SJSA1 (cell line): ENCODE data around the gene LRIF1. TPM values are rescaled to one million over a fixed set of nuclear protein-coding genes. Genes with fewer than 3 reads are reported as not detected.
"Not testable (repeated sequence)": the region's sequence is repeated elsewhere in the genome, so short reads cannot be mapped to it uniquely, and the experiment has no call there.

Source experiments
- DNase-seq, 2 experiments: peaks; one replicate each; pipeline ENCODE4 v3.0.0-alpha.2; 2015 to 2020; ENCODE audit warnings: low spot score in 2 of 2, low read depth in 1 of 2
- H3K27ac ChIP-seq: fragments of 250-450 bp; sonication (Bioruptor Pico); 2 replicates; pipeline ENCODE4 v1.5.1; 2020; ENCODE audit warnings: mild to moderate bottlenecking, moderate library complexity
- H3K27me3 ChIP-seq: fragments of 250-450 bp; sonication (Bioruptor Pico); replicated peaks from 2 replicates; pipeline ENCODE4 v1.5.1; 2020; ENCODE audit warnings: mild to moderate bottlenecking, moderate library complexity
- H3K36me3 ChIP-seq: fragments of 250-450 bp; sonication (Bioruptor Pico); 2 replicates; pipeline ENCODE4 v1.5.1; 2020; ENCODE audit warnings: mild to moderate bottlenecking
- H3K4me1 ChIP-seq: fragments of 250-450 bp; sonication (Bioruptor Pico); replicated peaks from 2 replicates; pipeline ENCODE4 v1.6.1; 2021; ENCODE audit warnings: mild to moderate bottlenecking
- H3K4me3 ChIP-seq: fragments of 250-450 bp; sonication (Bioruptor Pico); 2 replicates; pipeline ENCODE4 v1.5.1; 2020; ENCODE audit warnings: mild to moderate bottlenecking
- H3K9me3 ChIP-seq: fragments of 250-450 bp; sonication (Bioruptor Pico); replicated peaks from 2 replicates; pipeline ENCODE4 v1.5.1; 2020; ENCODE audit warnings: mild to moderate bottlenecking
- total RNA-seq: library from RNA; depleted of rRNA; stranded (reverse); fragments of >200 nt; shearing (Covaris generic); gene quantifications from 2 replicates; pipeline ENCODE4 v1.2.3, GENCODE V29; 2014

LRIF1 gene
- total RNA-seq, 1 experiment from 2014 or later: 35.4 TPM

DNA sequence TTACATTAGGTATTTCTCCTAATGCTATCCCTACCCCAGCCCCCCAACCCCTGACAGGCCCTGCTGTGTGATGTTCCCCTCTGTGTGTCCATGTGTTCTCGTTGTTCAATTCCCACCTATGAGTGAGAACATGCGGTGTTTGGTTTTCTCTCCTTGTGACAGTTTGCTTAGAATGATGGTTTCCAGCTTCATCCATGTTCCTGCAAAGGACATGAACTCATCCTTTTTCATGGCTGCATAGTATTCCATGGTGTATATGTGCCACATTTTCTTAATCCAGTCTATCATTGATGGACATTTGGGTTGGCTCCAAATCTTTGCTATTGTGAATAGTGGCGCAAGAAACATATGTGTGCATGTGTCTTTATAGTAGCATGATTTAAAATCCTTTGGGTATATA is 32.6 kb downstream of the LRIF1 start:
- H3K27ac ChIP-seq, DNase-seq, H3K4me1 ChIP-seq, H3K36me3 ChIP-seq, H3K27me3 ChIP-seq, H3K4me3 ChIP-seq, H3K9me3 ChIP-seq: not testable (repeated sequence)

DNA sequence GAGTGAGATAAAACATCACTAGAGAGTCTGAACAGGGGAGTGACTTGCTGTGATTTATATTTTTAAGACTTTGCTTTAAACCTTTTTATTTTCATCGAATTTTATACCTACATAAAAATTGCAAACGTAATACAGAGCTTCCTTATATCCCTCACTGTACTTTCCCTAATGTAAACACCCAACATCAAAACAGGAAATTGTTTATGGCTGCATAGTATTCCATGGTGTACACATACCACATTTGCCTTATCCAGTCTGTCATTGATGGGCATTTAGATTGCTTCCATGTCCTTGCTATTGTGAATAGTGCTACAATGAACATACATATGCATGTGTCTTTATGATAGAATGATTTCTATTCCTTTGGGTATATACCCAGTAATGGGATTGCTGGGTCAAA is 34.8 kb downstream of the LRIF1 start:
- Histone ChIP-seq H3K27ac (no peak overlapping the region), H3K9me3 (no peaks in the 10 kb centered on the region), H3K4me1 (no peaks in the 10 kb centered on the region), H3K36me3 (no peaks in the 10 kb centered on the region), H3K4me3 (no peak overlapping the region), H3K27me3 (no peaks in the 10 kb centered on the region)
- no peak for DNase-seq

DNA sequence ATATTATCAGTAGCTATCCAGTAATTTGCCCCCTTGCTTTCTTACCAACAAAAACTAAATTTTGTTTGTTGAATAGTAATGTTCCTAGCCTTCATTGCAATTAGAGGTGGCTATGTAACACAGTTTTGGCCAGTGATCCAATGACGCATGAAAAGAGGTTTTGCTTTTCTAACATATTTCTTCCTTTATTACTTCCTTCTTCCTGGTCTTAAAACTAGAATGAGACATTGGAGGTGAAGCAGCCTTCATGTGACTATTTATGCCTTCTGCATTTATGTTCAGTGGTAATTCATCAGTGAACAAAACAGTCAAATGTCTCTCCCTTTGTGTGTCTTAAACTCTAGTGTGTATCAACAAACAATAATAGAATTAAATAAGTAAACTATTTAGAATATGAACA is 35.5 kb downstream of the LRIF1 start:
- no peak for DNase-seq
- H3K27me3 ChIP-seq: no peaks in the 10 kb centered on the region
- H3K9me3 ChIP-seq: no peaks in the 10 kb centered on the region
- H3K27ac ChIP-seq: no peak overlapping the region
- H3K4me1 ChIP-seq: no peaks in the 10 kb centered on the region
- H3K36me3 ChIP-seq: no peaks in the 10 kb centered on the region
- H3K4me3 ChIP-seq: no peak overlapping the region

DNA sequence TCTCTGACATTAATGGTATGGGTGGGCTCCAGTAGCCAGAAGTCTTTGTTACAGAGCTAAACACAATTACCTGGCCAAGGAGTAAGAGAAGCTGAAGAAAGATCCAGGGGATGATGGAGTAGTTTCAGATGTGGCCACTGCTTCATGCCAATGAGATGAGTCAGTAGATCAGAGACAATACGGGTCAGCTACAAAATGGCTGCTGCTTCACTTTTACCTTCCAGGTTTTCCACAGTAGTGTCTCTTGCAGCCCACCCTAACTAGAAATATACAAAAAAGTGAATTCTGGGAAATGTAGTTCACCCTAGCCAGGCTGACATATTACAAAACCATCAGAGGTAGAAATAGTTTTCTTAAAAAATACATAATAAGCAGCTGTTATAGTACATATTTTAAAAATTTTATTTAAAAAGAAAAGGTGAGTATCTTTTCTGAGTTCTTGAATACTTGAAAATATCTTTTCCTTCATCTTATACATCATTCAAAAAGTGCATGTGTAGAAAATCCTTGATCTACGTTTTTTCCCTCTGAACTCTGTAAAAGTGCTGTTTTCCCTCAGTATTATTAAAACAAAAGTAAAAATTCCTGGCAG is 36.1 kb downstream of the LRIF1 start:
- H3K4me1 ChIP-seq: no peaks in the 10 kb centered on the region
- no peaks in the 10 kb centered on the region for H3K27me3 ChIP-seq
- no peak overlapping the region for H3K4me3 ChIP-seq
- H3K27ac ChIP-seq: no peak overlapping the region
- no peaks in the 10 kb centered on the region for H3K36me3 ChIP-seq
- no peaks in the 10 kb centered on the region for H3K9me3 ChIP-seq
- DNase-seq: no peak

DNA sequence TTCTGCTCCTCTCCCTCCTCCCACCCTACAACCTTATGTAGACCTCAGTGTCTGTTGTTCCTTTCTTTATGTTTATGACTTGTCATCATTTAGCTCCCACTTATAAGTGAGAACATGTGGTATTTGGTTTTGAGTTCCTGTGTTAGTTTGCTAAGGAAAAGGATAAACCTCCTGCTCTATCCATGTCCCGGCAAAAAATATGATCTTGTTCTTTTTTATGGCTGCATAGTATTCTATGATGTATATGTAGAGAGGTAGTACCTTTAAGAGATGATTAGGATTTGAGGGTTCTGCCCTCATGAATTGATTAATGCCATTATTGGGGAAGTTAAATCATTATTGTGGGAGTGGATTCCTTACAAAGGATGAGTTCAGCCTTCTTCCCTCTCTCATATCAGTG is 41.8 kb downstream of the LRIF1 start:
- Histone ChIP-seq H3K4me3 (no peak overlapping the region), H3K27me3 (no peaks in the 10 kb centered on the region), H3K4me1 (no peaks in the 10 kb centered on the region), H3K9me3 (no peaks in the 10 kb centered on the region), H3K36me3 (no peaks in the 10 kb centered on the region), H3K27ac (no peak overlapping the region)
- no peak for DNase-seq

DNA sequence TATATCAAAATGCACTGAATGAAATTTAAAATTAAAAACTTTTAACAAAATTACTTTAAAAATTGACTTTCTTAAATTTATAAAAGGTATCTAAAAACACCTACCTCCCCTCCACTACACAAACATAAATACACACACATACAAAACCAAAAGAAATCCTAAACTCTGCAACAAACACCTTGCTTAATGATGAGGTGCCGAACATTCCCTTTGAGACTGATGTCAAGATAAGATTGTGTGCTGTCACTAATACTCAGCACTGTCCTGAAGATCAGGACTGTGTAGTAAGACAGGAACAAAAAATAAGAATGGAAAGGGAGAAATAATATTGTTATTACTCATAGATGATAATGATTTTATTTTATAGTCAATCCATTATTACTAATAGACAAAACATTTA is 45.7 kb downstream of the LRIF1 start:
- no peak for DNase-seq
- Histone ChIP-seq H3K27me3 (no peaks in the 10 kb centered on the region), H3K9me3 (no peaks in the 10 kb centered on the region), H3K4me3 (no peak overlapping the region), H3K27ac (no peak overlapping the region), H3K36me3 (no peaks in the 10 kb centered on the region), H3K4me1 (no peaks in the 10 kb centered on the region)

DNA sequence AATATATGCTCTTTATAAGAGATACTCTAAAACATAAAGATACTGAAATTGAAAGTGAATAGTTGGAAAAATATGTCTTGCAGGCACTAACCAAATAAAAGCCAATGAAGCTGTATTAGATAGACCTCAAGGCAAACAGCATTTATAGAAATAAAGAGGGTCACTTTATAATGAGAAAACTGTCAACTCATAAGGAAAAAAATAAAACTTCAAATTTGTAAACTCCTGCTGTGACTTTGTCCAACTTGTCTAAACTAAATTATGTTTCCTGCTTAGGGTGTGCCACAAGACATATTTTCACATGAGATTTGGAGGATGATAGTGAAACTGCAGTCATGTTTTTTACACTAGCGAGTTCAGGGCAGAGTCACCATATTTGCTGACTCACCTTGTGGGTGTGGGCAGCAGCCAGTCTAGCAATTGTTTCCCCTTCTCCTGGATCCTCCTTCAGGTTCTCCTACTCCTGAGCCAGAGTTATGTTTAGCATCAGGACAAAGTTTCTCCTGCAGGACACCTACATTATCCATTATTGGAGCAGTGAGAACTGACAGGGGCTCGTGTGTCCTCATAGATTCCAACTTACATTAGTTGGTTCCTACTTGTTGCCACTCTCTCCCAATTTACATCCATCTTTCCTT is 46.9 kb downstream of the LRIF1 start:
- H3K36me3 ChIP-seq: no peaks in the 10 kb centered on the region
- H3K9me3 ChIP-seq: no peaks in the 10 kb centered on the region
- H3K27ac ChIP-seq: no peak overlapping the region
- no peaks in the 10 kb centered on the region for H3K27me3 ChIP-seq
- H3K4me3 ChIP-seq: no peak overlapping the region
- peak in 1 of 2 experiments; percentile 9 for DNase-seq
- no peaks in the 10 kb centered on the region for H3K4me1 ChIP-seq

DNA sequence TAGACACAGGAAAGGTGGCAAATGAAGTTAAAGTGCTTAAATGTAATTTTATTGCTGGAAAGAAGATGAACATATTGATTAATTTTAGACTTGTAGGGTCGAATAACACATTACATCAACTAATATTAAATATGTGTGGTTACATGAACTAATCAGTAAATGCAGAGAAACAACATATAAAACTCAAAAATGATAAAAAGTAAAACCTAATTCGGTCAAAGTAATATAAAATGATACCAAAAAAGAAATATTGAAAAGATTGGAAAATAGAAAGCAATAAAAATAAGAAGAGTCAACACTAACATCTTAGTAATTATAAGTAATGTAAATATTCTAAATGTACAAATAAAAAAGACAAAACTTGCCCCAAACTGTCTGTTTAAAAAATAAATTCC is 47.5 kb downstream of the LRIF1 start:
- no peak overlapping the region for H3K27ac ChIP-seq
- no peak overlapping the region for H3K4me3 ChIP-seq
- no peak for DNase-seq
- H3K27me3 ChIP-seq: no peaks in the 10 kb centered on the region
- H3K36me3 ChIP-seq: no peaks in the 10 kb centered on the region
- H3K4me1 ChIP-seq: no peaks in the 10 kb centered on the region
- H3K9me3 ChIP-seq: no peaks in the 10 kb centered on the region

DNA sequence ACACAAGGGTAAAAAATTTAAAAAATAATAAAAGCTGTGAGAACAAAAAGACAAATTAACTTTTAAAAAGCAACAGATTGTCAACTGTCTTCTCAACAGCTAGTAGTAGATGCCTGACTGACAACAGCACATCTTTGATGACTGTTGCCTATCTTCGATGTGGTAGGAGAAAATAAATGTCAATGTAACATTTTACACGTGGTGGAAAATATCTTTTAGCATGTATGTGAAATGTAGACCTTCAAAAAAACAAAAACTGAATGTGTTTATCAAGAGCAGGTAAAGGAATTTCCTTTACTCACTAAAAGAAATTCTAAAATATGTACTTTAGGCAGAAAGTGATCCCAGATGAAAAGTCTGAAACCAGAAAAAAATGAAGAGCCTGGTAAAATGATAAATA is 47.9 kb downstream of the LRIF1 start:
- no peak overlapping the region for H3K4me3 ChIP-seq
- no peaks in the 10 kb centered on the region for H3K4me1 ChIP-seq
- H3K27ac ChIP-seq: no peak overlapping the region
- H3K36me3 ChIP-seq: no peaks in the 10 kb centered on the region
- H3K27me3 ChIP-seq: no peaks in the 10 kb centered on the region
- H3K9me3 ChIP-seq: no peaks in the 10 kb centered on the region
- no peak for DNase-seq

DNA sequence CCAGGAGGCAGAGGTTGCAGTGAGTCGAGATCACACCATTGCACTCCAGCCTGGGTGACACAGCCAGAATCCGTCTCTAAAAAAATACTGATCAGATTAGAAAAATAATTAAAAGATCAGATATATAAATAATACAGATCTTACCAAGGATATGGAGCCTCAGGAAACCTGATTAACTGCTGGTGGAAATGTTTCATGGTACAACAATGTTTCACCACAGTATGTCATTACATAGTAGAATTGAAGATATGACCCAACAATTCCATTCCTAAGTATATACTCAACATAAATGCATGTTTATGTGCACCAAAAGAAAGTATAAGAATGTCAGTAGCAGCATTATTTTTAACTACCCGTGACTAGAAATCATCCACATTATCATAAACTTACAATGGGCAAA is 49.0 kb downstream of the LRIF1 start:
- H3K27me3 ChIP-seq: no peaks in the 10 kb centered on the region
- H3K36me3 ChIP-seq: no peaks in the 10 kb centered on the region
- no peak overlapping the region for H3K4me3 ChIP-seq
- DNase-seq: no peak
- H3K27ac ChIP-seq: no peak overlapping the region
- H3K9me3 ChIP-seq: no peaks in the 10 kb centered on the region
- no peaks in the 10 kb centered on the region for H3K4me1 ChIP-seq

DNA sequence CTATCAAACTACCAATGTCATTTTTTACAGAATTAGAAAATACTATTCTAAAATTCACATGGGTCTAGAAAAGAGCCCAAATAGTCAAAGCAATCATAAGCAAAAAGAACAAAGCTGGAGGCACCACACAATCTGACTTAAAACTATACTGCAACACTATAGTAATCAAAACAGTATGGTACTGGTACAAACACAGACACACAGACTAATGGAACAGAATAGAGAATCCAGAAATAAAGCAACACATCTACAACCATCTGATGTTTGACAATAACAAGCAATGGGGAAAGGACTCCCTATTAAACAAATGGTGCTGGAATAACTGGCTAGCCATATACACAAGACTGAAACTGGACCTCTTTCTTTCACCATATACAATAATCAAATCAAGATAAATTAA is 50.9 kb downstream of the LRIF1 start:
- Histone ChIP-seq H3K9me3 (no peaks in the 10 kb centered on the region), H3K36me3 (no peaks in the 10 kb centered on the region), H3K27me3 (no peaks in the 10 kb centered on the region), H3K4me1 (no peaks in the 10 kb centered on the region), H3K4me3 (no peak overlapping the region), H3K27ac (no peak overlapping the region)
- no peak for DNase-seq

DNA sequence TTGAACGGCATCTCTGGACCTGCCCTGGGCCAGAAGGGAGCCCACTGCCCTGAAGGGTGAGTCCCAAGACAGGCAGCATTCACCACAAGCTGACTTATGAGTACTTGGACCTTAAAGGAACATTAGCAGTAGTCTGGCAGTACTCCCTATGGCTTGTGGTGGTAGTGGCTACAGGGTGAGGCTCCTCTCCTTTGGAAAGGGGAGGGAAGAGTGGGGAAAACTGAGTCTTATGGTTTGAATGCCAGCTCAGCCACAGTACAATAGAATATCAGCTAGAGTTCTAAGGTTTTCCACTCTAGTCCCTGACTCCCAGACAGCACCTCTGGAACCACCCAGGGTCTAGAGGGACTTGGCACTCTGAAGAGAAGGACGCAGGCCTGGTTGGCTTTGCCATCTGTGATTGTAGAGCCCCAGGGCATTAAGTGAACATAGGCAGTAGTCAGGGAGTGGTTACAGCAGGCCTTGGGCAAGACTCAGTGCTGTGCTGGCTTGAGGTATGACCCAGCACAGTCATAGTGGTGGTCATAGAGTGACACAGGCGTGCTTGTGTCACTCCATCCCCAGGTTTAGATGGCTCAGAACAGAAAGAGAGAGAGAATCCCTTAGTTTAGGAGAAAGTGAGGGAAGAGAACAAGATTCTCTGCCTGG is 59.7 kb downstream of the LRIF1 start:
- Histone ChIP-seq H3K9me3 (no peaks in the 10 kb centered on the region), H3K4me3 (no peak overlapping the region), H3K4me1 (no peaks in the 10 kb centered on the region), H3K36me3 (no peaks in the 10 kb centered on the region), H3K27me3 (no peaks in the 10 kb centered on the region), H3K27ac (no peak overlapping the region)
- no peak for DNase-seq

DNA sequence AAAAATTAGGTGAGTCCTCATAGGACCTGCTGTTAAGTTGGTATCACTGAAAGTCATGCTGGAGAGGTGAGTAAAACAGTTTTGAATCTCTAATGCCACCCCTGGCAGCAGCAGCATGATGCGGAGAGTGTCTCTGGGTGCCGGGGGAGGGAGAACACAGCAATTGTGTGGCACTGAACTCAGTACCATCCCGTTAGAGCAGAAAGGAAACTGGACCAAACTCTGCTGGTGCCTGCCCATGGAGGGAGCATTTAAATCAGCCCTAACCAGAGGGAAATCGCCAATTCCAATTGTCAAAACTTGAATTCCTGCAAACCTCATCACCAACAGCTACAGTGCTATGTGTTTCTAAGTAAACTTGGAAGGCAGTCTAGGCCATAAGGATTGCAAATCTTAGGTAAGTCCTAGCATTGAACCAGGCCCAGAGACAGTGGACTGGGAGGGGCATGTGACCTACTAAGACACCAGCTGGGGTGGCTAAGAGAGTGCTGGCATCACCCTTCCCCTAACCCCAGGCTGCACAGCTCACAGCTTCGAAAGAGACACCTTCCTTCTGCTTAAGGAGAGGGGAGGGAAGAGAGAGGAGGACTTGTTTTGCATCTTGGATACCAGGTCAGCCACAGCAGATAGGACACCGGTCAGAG is 60.8 kb downstream of the LRIF1 start:
- no peak for DNase-seq
- Histone ChIP-seq H3K4me1 (no peaks in the 10 kb centered on the region), H3K27ac (no peak overlapping the region), H3K27me3 (no peaks in the 10 kb centered on the region), H3K4me3 (no peak overlapping the region), H3K36me3 (no peaks in the 10 kb centered on the region), H3K9me3 (no peaks in the 10 kb centered on the region)

DNA sequence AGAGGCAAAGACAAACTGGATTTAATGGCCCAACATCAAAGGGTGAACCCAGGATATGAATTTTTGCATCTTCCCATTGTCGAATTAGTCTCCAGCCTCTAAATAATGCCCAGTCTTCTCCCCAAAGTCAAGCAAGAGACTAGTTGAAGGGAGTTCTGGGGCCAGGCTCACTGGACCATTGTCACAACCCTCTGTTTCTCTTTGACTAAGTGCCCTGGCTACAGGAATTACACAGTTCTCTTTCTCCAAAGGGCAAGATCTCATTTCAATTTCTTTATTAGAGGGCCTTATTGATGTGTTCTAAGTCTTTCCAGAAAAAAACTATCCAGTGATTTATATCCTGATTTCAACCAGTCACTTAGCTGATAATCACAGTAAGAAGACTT is 64.3 kb downstream of the LRIF1 start:
- no peak overlapping the region for H3K27ac ChIP-seq
- DNase-seq: no peak
- no peak overlapping the region for H3K4me3 ChIP-seq
- no peaks in the 10 kb centered on the region for H3K4me1 ChIP-seq
- no peaks in the 10 kb centered on the region for H3K9me3 ChIP-seq
- H3K36me3 ChIP-seq: no peaks in the 10 kb centered on the region
- H3K27me3 ChIP-seq: no peaks in the 10 kb centered on the region
